ENCODE measurements around the gene SEC31A.
"Not testable (repeated sequence)": the region's sequence is repeated elsewhere in the genome, so short reads cannot be mapped to it uniquely, and the experiment has no call there.

SEC31A gene, protein sequence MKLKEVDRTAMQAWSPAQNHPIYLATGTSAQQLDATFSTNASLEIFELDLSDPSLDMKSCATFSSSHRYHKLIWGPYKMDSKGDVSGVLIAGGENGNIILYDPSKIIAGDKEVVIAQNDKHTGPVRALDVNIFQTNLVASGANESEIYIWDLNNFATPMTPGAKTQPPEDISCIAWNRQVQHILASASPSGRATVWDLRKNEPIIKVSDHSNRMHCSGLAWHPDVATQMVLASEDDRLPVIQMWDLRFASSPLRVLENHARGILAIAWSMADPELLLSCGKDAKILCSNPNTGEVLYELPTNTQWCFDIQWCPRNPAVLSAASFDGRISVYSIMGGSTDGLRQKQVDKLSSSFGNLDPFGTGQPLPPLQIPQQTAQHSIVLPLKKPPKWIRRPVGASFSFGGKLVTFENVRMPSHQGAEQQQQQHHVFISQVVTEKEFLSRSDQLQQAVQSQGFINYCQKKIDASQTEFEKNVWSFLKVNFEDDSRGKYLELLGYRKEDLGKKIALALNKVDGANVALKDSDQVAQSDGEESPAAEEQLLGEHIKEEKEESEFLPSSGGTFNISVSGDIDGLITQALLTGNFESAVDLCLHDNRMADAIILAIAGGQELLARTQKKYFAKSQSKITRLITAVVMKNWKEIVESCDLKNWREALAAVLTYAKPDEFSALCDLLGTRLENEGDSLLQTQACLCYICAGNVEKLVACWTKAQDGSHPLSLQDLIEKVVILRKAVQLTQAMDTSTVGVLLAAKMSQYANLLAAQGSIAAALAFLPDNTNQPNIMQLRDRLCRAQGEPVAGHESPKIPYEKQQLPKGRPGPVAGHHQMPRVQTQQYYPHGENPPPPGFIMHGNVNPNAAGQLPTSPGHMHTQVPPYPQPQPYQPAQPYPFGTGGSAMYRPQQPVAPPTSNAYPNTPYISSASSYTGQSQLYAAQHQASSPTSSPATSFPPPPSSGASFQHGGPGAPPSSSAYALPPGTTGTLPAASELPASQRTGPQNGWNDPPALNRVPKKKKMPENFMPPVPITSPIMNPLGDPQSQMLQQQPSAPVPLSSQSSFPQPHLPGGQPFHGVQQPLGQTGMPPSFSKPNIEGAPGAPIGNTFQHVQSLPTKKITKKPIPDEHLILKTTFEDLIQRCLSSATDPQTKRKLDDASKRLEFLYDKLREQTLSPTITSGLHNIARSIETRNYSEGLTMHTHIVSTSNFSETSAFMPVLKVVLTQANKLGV

GRCh38 chr4:82890901-82891706 is at the start of gene SEC31A:
Gene SEC31A (minus strand): TSS chr4:82891153. CDS start chr4:82881936, 9,217 bp downstream.
- DNase-seq (ENCODE audit: low read depth in 2 of 2): peak; percentile 88 to 92

DNA sequence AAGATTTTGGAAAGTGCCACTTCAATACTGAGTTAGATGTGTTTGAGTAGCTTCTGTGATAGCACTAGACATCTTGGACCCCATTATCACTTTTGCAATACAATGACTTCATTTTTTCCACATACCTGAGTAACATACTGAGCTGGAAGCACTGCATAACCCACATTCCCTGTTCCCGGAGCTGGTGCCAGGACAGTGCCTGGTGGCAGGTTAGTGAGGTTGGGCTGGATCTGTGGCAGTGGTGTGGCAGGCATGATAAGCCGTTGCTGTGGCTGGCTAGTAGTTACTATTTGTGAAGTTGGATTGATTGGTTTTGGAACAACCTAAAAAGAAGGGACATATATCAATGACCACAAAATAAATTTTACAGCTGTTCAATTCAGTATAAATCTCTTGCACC is 48.5 kb upstream of the SEC31A start:
- DNase-seq (ENCODE audit: low read depth in 2 of 2): no peak

DNA sequence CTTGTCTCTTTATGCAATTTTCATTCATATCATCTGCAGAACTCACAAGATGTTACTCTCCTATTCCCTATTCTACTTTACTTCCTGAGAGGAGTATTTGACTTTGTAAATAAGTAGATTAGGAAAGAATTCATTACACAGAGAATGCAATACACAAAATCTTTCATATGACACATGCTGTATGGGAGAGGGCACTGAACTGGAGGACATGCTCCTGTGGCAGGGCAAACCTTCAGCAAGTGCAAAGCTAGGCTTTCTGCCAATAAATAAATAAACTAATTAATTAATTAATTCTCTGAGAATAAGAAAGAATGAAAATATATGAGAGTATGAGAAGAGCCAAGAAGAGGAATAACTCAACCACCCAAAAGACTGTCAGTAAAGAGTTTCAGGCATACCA is 43.5 kb upstream of the SEC31A start:
- no peak for DNase-seq (ENCODE audit: low read depth in 2 of 2)

DNA sequence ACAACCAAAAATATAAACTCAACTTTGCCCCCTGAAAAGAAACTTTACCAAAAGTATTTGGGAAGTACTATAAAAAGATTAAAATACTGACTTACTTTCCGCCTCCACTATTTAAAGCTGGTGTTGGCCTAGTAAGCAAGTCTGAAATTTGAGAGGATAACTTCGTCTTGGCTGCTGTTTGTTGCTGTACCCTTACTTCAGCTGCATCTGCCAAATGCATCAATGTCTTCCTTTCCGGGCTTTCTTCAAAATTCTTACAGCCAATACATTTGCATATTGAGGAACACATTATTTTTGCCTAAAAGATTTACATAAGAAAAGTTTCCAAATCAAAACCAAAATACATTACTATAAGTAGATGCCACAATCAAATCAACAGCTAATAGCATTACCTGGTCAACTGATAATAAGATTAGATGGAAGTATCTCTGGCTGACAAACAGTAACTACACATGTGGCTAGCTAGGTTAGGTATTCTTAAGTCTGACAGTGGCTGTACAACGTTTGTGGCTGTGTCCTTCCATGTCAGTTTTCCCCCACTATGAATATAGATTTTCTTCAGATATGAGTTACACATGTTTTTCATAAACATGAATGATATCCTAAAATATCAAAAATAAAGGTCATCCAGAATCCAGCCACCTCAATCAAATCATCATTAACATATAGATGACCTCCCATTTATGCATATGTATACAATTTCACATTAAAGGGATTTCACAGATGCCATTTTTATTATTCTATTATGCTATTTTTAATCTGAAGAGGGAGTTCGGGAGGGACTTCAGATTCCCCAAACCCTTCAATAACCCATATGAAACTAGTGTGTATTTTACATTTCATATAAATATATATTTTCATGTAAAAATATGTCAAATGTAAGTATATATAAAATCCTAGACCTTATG is 40.1 kb upstream of the SEC31A start:
- DNase-seq (ENCODE audit: low read depth in 2 of 2): no peak

GRCh38 chr4:82921795-82922194 is 30.8 kb upstream of the SEC31A start:
- no peak for DNase-seq (ENCODE audit: low read depth in 2 of 2)

GRCh38 chr4:82919386-82919785 is 28.4 kb upstream of the SEC31A start:
- DNase-seq (ENCODE audit: low read depth in 2 of 2): no peak

DNA sequence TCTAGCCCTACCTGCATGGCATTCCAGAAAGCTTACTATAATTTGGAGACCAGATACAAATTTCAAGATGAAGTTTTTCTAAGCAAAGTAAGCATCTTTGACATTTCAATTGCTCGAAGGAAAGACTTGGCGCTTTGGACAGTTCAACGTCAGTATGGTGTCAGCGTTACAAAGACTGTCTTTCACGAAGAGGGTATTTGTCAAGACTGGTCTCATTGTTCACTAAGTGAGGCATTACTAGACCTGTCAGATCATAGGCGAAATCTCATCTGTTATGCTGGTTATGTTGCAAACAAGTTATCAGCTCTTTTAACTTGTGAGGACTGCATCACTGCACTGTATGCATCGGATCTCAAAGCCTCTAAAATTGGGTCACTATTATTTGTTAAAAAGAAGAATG is 27.1 kb upstream of the SEC31A start:
- DNase-seq (ENCODE audit: low read depth in 2 of 2): no peak

DNA sequence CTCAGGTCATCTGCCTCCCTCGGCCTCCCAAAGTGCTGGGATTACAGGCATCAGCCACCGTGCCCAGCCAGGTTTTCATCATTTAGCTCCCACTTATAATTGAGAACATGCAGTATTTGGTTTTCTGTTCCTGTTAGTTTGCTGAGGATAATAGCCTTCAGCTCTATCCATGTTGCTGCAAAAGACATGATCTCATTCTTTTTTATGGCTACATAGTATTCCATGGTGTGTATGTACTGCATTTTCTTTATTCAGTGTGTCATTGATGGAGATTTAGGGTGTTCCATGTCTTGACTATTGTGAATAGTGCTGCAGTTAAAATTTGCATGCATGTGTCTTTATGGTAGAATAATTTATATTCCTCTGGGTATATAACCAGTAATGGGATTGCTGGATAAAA is 23.0 kb upstream of the SEC31A start:
- DNase-seq (ENCODE audit: low read depth in 2 of 2): not testable (repeated sequence)

DNA sequence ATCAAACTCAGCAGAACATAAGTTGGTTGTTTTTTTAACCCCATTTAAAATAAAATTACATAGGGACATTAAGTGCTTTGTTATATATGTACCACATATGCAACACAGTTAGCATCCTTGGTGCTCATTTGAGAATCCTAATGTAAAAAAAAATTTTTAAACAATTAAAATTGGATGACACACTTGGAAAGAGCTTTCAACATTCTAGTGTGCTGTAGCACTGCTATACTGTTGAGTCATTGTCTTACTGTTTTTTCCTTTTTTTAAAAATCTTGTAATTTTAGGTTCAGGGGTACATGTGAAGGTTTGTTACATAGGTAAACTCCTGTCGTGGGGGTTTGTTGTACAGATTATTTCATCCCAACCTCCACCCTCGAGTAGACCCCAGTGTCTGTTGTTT is 22.4 kb upstream of the SEC31A start:
- no peak for DNase-seq (ENCODE audit: low read depth in 2 of 2)

GRCh38 chr4:82909326-82909725 is 18.4 kb upstream of the SEC31A start:
- no peak for DNase-seq (ENCODE audit: low read depth in 2 of 2)

- no peak for DNase-seq (ENCODE audit: low read depth in 2 of 2)
Measured at GRCh38 chr4:82906469-82906868, 15.5 kb upstream of the SEC31A start.

- no peak for DNase-seq (ENCODE audit: low read depth in 2 of 2)
Measured at GRCh38 chr4:82905205-82905604, 14.3 kb upstream of the SEC31A start.

- DNase-seq (ENCODE audit: low read depth in 2 of 2): no peak
Measured at GRCh38 chr4:82903737-82904136, 12.8 kb upstream of the SEC31A start.

GRCh38 chr4:82901183-82901718 is 10.3 kb upstream of the SEC31A start:
- no peak for DNase-seq (ENCODE audit: low read depth in 2 of 2)

- DNase-seq (ENCODE audit: low read depth in 2 of 2): peak; percentile 86 to 94
Measured at GRCh38 chr4:82900411-82901182, 9.6 kb upstream of the SEC31A start, which contains the start of gene THAP9. Gene THAP9 (plus strand): TSS chr4:82900735. CDS start chr4:82900803, 68 bp downstream.

DNA sequence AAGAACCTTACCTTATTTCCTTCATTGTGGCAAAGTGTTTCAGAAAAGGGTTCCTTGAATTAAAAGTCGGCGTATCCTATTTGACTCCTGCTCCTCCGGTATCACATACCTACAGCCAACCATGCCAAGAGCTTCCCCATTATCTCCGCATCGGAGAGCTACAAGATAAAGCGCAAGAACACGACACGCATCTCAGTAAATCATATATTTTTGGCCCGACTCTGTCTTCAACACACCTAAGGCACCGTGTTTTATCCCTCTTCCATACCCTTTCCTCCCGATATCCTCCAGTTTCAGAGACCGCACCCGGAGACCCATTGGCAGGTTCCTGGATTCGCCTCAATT is 9.1 kb upstream of the SEC31A start:
- DNase-seq (ENCODE audit: low read depth in 2 of 2): no peak

DNA sequence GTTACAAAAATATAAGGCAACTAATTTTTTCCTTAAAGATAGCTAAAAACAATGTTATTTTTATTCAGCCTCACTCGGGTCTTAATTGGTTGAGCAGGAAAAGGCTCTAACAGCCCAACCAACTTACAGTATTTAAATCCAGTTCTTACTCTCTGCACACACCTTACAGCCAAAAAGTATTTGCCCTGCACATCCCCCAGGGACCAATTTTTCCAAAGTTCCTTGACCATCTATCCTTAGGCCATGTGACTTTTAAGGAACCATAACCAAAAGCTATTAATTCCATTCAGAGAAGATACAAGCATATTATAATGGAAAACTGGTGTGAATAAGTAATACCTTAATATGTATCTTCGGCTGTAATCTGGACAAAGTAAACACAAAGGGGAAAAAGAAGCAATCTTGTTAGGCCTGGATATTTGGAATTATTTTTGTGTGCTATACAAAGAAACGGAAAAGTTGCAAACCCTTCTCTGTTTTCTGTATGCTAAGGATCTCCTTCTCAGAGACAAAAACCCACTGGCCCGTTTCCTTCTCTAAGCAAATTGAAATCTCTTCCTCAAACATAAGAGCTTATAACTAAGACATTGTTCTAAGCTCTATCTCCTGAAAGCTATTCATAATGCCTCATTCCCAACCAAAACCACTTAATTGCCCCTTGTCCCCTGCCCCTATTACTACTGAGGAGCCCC is 8.6 kb upstream of the SEC31A start:
- DNase-seq (ENCODE audit: low read depth in 2 of 2): no peak

Measured in stimulated activated CD4-positive, alpha-beta T cell treated with anti-CD3 and anti-CD28 coated beads, Interleukin-1b, Interleukin-23, amount 100 ng/mL, for 1 hour (primary cell).